ENCODE data around the gene FMN2.

- TF ChIP-seq CTCF (IDR thresholded peaks at IDR 0.05; ENCODE audit: insufficient read depth, low read length, poor library complexity, severe bottlenecking) (no peak), EZH2phosphoT487 (conservative IDR thresholded peaks at IDR 0.05; ENCODE audit: low read length) (no peak)
Measured at GRCh38 chr1:240207073-240207709, 115.5 kb downstream of the FMN2 start.

All from SU-DHL-6 (cell line).